Stimulated activated naive CD4-positive, alpha-beta T cell treated with Interleukin-2 at 50 U/mL for 16 hours (primary cell): ENCODE results near the gene UGDH.
"Not testable (repeated sequence)": the region's sequence is repeated elsewhere in the genome, so short reads cannot be mapped to it uniquely, and the experiment has no call there.

Source experiments
- DNase-seq: peaks from one replicate; lab custom pipeline; 2025; lab: John Stamatoyannopoulos, UW

The UGDH gene

DNA sequence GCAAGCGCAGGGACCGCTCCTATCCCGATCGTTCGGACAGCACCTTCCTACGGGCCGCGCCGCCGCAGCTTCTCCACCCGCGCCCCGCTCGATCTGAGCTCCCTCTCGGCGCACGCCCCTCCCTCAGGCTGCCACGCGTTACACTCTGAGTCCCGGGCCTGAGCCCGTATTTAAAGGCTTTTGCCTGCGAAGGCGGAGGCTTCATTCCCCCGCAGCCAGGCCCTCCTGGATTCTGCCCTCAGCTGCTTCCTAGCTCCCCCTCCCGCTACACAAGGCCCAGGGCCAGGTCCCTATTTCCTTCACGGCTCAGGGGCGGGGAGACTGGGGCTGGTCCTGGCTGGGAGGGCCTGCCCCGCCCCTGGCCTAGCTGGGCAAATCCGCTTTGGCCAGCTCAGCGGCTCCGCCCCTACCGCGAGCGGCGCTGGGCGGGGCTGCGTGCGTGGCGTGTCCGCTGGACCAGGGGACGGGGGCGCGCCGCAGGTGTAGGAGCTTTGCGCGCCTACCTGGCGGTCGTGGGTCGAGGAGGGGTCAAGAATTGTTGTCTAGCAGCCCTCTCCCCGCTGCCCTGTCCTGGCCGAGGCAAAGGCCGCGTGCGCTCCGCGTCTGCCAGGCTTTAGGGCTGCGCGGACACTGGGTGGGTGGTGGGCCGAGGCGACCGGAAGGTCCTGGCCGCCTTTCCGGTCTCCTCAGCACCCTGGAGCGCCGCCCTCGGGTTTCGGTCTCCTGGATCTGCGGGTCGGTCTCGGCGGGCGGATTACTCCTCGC, at the start of gene UGDH:
Gene UGDH (minus strand): TSS at position 144 of the 765 bp plus-strand sequence. CDS start 5,927 bp downstream, outside the sequence.
- DNase-seq: peak; percentile 92

DNA sequence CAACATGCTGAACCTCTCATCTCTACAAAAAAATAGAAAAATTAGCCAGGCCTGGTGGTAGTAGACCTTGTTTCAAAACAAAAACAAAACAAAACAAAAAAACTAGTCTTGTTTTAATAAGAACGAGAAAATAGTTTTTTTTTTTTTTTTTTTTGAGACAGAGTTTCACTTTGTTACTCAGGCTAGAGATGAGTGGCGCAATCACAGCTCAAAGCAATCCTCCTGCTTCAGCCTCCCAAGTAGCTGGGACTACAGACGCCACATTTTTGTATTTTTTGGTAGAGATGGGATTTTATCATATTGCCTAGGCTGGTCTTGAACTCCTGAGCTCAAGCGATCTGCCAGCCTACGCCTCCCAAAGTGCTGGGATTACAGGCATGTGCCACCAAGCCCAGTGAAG, 47.7 kb upstream of the UGDH start:
- no peak for DNase-seq

DNA sequence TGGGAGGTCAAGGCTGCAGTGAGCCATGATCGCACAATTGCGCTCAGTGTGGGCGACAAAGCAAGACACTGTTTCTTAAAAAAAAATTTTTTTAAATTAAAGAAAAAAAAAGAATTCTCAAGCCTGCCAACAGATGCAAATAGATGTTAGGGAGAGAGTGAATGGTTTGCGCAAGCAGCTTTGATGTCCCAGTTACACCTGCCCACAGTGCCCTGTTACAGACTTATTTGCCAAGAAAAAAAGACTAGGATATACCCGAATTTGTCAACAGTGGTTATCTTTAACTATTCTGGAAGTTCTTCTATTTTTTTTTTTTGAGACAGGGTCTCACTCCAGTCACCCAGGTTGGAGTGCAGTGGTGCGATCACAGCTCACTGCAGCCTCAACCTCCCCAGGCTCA, 44.3 kb upstream of the UGDH start:
- no peak for DNase-seq

DNA sequence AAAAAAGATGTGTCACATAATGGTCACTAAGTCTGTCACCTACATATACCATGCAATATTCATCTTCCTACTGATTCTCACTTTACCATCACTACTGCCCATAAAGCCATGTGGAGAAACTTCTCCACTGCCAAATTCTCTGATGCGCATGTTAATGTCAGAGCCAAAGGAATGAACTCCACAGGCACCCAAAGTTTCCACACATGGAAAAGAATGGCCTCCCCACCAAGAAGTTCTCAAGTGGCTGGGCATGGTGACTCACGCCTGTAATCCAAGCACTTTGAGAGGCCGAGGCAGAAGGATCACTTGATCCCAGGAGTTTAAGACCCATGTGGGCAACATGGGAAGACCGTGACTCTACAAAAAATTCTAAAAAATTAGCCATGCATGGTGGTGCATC, 43.8 kb upstream of the UGDH start:
- no peak for DNase-seq

DNA sequence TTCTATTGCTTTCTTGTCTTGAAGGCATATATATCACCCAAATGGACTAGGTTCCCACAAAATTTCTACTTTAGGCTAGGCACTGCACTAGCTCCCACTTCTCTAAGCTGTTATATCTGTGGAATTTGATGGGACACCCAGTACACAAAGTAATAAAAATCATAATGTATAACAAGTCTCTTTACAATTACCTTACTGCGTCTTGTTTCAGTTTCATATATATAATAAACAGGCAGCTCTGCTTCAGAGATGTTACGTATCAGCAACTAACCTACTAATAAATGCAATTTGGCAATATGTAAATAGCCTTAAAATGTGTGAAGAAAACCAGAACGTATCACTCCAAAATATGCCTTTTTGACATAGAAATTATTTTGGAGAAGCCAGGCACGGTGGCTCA, 42.0 kb upstream of the UGDH start:
- DNase-seq: no peak

DNA sequence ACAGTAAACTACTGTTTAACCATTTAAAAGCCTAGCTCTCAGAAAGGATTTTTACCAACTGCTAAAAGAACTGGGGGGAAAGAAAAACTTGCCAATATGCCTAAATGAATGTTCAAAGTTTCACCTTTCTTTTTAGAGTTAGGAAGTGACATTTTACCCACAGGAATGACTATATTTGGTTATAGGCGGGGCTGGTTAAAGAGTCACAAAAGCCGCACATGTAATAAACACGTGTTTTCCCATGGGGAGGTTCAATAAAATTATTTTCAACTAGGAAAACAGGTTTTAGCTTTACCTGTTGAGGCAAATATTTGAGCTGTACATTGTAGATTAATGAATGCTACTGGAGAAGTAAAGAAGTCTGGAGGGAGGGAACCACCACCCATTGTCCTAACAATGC, 41.6 kb upstream of the UGDH start:
- no peak for DNase-seq

DNA sequence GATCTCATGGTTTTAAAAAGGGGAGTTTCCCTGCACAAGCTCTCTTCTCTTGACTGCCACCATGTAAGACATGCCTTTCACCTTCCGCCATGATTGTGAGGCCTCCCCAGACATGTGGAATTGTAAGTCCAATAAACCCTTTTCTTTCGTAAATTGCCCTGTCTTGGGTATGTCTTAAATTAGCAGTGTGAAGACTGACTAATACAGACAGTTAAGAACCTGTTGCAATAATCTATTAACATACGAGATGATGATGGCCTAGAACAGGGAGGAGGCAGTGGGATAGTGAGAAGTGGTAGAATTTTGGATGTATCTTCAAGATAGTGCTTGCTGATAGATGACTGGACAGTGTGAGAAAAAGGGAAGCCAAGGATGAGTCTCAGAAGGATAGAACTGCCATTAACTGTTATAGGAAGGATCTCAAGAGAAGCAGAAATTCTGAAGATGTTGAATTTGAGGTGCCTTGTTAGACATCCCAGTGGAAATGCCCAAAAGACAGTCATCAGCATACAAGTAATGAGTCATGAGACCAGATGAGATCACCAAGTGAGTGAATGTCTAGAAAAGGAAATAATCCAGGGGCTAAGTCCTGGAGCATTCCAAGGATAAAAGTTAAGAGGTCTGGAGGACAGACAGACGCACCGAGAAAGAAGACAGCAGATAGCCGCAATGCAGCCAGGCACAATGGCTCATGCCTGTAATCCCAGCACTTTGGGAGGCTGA, 38.8 kb upstream of the UGDH start:
- DNase-seq: no peak

DNA sequence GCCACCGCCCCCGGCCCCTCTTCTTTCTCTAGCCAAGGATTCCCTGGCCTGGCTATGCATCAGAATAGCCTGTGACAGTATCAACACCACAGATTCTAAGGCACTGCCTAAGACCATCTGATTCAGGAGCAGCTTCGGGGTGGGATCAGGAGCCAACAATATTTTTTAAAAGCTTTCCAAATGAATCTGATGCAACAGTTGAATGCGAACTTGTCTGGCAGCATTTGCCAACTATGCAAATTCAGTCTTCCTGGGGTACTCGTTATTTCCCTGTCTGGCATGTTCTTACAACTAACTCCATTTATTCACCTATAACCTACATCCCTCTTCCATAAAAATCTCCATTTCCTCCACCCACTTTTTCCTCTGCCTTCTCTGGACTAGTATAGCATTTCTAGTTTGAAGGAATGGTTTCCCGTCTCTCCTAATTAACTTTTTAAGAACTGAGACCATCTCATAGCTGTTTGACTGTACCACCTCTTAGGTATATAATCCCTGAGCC, 36.2 kb upstream of the UGDH start:
- DNase-seq: no peak

DNA sequence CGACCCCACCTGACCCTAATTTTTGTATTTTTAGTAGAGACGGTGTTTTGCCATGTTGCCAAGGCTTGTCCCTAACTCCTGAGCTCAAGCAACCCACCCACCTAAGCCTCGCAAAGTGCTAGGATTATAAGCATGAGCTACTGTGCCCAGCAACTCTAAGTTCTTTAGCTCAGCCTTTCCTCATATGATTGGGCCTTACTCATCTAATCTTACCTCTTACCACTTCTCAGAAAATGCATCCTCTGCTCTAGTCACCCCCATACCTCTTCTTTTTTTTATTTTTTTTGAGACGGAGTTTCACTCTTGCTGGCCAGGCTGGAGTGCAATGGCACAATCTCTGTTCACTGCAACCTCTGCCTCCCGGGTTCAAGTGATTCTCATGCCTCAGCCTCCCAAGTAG, 35.6 kb upstream of the UGDH start:
- no peak for DNase-seq

DNA sequence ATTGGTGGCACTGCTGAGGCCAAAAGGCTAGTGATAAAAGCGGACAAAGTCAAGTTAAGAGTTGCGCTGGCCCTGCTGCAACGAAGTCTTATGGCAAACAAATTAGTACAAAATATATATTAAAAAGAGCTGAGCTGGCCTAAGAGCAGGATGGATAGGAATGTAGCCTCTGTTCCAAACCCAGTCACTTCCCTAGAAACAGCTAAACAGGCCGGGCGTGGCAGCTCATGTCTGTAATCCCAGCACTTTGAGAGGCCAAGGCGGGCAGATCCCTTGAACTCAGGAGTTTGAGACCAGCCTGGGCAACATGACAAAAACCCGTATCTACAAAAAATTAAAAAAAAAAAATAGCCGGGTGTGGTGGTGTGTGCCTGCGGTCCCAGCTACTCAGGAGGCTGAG, 32.4 kb upstream of the UGDH start:
- DNase-seq: no peak

DNA sequence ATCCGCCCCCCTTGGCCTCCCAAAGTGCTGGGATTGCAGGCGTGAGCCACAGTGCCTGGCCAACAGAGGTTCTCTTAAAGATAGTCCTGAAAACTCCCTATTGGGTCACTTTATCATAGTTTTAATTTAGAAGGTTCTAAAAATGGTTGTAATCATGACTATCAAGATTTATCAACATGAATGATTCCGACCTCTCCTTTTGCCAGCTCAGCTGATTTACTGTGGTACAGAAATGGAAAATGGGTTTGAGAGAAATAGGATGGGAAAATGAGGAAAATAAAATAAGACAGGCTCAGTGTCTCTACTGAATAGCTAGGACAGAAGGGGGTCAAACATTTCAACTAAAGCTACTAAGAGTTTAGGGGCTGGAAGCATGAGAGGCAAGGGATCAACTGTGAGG, 28.2 kb upstream of the UGDH start:
- no peak for DNase-seq

DNA sequence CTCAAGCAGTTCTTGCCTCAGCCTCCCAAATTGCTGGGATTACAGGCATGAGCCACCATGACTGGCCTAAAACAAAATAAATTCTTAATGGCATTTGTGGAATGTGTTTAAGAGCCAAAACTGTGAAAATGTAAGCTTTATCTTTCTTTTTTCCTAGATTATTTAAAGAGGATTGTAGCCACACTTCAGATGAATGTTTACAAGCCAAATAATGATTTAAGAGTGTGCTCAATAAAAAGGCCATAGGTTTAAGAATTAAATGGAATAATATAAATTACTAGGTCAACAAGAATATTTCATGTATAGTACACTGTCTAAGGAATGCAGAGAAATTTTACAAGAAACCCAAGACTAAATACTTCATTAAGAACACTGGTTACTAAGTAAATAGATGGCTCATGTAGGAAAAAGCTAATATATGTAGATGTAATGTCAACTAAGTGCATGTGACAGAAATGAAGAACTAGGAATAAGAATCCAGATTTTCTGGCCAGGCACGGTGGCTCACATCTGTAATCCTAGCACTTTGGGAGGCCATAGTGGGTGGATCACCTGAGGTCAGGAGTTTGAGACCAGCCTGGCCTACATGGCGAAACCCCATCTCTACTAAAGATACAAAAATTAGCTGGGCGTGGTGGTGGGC, 21.3 kb upstream of the UGDH start:
- DNase-seq: no peak

DNA sequence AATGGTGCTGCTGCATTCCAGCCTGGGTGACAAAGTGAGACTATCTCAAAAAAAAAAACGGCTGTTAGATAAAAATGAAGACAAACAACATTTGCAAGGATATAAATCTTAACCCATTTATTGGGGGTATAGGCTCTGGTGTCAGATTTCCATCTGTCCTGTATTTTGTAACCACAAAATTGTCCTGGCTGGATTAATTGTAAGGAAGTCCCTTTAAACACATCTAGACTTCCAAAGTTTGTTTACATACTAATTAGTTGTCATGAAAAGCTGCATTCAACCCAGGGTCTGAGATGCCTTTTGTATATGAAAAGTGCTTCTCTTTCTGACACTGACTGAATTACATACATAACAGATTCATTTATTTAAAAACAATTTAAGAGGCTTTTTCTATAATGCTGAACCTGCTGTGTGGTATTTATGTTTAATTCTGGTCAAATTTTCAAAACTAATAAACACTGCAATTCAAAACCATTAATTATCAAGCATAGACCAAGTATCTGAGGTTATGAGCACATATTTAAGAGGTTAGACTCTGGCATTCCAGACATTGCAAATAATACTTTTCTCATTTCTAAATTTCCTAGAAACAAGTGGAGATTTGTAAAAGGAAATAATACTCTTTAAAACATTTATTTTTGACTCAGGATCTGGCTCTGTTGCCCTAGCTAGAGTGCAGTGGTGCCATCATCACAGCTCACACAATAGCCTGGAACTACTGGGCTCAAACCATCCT, 17.5 kb upstream of the UGDH start:
- no peak for DNase-seq

DNA sequence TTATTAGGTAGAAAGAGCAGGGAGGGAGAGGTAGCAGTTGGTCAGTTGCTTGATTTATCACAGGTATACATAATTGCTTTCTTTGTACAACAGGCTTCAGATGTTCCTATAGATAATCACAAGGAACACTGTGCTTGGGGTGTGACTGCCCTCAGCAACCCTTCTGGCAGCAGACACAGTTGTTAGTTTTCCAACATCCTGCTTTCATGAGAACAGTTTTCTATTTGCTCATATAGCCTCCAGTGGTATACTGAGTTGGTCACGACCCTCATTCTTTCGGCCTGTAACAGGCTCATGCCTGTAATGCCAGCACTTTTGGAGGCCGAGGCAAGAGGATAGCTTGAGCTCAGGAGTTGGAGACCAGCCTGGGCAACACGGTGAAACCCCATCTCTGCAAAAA, 16.8 kb upstream of the UGDH start:
- DNase-seq: not testable (repeated sequence)

DNA sequence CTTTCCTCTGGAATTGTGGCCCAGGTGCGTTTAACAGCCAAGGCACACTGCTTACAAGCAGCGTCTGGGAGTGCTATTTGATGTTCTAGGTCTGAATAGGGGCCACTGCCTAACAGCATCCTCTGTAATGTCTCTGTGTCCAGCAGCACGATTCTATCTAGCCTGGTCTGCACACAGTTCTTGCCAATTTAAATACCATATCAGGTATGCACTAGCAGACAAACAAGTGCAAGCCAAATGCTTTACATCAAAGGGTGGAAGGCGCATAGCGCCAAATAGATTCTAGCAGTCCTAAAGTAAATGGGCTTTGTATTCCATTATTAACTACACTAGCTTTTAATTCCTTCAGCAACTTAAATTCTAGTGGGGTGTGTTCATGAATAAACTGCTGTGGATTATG, 15.8 kb upstream of the UGDH start:
- no peak for DNase-seq

DNA sequence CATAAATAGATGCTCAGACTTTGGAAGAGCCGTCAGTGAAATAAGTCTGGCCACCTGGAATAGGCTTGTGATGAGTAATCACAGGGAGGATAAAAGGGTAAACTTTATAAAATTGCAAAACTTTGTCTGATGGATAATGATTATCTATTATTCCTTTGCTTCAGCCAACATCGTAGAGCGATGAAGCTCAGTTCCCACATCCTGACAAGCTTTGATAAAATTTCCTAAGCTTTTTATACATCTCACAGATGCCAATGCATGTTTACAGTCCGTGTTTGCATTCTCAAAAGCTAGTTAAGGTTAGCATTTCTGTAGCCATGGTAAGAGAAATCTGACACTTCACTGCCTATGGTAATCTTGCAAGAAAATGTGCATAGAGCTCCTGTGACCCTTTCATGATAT, 15.4 kb upstream of the UGDH start:
- no peak for DNase-seq

DNA sequence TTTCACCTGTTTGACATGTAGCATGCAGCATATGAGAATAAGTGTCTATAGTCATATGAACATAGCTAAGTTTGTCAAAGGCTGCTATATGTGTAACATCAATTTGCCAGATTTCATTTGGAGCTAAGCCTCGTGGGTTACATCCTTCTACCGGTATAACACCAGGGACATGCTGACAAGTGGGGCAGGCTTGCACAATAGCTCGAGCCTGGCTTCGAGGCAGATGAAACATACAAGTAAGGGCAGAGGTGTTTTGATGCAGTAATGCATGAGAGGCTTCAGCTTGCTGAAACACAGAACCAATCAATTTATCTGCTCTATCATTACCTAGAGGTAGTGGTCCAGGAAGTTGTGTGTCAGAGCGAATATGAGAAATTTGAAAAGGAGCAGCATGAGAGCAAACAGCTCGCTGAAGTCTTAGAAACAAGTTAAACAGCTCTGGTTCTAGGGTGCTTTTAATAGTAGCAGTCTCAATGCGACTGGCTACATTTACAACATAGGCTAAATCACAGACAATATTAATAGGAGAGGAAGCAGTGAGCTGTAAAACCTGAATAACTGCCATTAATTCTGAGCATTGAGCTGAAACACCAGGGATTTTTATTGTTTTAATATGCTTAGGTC, 14.9 kb upstream of the UGDH start:
- no peak for DNase-seq

DNA sequence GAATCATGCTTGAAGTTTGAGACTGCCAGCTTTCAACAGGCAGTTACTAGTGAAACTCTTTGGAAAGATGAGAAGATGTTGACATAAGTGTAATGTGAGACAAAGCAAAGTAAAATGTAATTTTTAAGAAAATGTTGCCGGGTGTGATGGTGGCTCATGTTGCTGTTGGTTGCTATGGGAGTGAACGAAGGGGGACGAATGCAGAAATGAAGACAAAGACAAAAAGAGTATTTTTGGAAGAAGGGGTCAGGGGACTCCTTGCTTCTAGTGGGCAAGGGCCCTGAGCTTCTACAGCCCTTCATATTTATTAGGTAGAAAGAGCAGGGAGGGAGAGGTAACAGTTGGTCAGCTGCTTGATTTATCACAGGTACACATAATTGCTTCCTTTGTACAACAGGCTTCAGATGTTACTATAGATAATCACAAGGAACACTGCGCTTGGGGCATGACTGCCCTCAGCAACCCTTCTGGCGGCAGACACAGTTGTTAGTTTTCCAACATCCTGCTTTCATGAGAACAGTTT, 11.9 kb upstream of the UGDH start:
- DNase-seq: no peak

DNA sequence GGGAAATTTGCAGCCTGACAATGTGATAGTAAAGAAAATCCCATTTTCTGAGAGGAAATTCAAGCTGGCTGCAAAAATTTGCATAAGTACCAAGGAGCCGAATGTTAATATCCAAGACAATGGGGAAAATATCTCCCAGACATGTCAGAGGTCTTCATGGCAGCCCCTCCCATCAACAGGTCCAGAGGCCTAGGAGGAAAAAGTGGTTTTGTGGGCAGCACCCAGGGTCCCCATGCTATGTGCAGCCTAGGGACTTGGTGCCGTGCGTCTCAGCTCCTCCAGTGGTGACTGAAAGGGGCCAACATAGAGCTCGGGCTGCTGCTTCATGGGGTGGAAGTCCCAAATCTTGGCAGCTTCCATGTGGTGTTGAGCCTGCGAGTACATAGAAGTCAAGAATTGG, 6.3 kb upstream of the UGDH start:
- DNase-seq: no peak

DNA sequence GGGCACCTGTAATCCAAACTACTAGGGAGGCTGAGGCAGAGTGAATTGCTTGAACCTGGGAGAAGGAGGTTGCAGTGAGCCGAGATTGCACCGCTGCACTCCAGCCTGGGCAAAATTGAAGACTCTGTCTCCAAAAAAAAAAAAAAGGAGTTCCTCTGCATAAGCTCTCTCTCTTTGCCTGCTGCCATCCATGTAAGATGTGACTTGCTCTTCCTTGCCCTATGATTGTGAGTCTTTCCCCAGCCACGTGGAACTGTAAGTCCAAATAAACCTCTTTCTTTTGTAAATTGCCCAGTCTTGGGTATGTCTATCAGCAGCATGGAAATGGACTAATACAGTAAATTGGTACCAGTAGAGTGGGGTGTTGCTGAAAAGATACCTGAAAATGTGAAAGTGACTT, 5.0 kb upstream of the UGDH start:
- DNase-seq: not testable (repeated sequence)

DNA sequence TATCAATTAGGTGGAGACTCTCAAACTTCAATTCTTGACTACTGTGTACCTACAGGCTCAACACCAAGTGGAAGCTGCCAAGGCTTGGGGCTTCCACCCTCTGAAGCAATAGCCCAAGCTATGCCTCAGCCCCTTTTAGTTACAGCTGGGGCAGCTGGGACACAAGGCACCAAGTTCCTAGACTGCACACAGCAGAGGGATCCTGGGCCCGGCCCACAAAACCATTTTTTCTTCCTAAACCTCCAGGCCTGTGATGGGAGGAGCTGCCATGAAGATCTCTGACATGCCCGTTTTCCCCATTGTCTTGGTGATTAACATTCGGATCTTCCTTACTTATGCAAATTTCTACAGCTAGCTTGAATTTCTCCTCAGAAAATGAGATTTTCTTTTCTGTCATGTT, 3.4 kb upstream of the UGDH start:
- DNase-seq: no peak

DNA sequence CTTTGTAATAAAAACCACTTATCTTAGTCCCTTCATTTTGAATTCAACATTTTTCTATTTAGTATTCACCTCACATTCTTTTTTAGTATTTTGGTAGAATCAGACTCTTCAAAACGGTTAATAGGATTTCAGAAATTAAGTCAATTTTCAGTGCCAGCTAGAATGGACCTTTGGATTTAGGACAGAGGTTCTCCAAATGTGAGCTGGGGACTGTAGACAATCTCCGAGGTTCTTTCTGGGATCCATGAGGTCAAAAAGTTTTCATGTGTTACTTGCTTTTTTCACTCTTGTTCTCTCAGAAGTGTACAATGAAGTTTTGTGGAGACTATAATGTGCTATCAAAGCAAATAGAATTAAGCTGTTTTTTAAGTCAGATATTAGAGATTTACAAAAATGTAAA, 2.3 kb upstream of the UGDH start:
- DNase-seq: no peak
